Nasal cavity respiratory epithelium epithelial cell of viscerocranial mucosa (primary cell): Measurements from ENCODE around the gene MRE11. TPM values are rescaled to one million over a fixed set of nuclear protein-coding genes. Genes with fewer than 3 reads are reported as not detected.

Experiments used
- total RNA-seq: library from RNA; depleted of rRNA; stranded (reverse); fragments of >200 nt; gene quantifications from 2 replicates; pipeline ENCODE4 v1.2.3, GENCODE V29; 2014

MRE11 gene
- 8.9 and 18.5 TPM in 2 replicates for total RNA-seq

DNA sequence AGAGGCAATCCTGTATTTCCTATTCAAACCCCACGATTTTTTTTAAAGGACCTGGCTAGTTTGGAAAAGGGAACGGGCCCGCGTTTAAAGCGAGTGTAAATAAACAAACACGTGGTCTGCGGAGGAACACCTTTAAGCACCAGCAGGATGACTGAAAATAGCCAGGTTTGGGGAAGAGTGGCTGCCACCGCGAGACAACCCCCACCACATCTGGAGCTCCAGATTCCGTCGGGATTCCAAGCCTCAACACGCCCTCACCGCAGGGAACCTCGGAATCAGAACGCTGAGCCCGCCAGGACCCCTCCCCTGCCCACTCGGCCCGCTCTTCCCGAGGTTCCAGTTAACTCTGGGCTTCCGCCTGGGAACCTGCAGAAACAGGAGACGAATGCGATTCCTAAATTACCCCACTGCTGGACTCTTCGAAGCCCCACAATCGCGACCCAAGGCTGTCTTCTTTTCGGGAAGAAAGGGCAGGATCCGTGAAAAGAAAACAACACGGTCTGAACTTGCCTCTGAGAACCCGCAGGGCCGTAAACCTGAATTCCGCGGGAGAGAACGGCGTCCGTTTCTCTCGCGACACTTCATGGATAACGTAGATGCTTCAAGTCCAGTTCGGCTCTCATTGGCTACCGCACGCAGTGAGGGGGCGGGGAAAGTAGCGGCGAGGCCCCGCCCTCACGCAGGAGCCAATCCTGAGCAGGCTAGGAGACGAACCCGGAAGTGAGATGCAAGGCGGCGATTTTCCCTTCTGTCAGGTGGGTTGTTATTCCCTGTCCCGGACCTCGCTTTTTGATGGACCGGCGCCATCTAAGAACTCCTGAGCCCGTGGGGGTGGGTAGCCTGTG lies at the start of gene MRE11, which contains the start of gene ANKRD49:
Gene MRE11, minus strand, starts transcription at position 564 of the 845 bp plus-strand sequence. CDS start 1,043 bp downstream, outside the sequence.
Gene ANKRD49, plus strand, starts transcription at position 704 of the 845 bp plus-strand sequence. CDS start 2,710 bp downstream, outside the sequence.

GRCh38 chr11:94511932-94512781 lies 18.5 kb upstream of the MRE11 start, which contains the start of gene C11orf97:
TSS of gene C11orf97 (plus strand) at chr11:94512461. CDS start at chr11:94512529, 68 bp downstream.

DNA sequence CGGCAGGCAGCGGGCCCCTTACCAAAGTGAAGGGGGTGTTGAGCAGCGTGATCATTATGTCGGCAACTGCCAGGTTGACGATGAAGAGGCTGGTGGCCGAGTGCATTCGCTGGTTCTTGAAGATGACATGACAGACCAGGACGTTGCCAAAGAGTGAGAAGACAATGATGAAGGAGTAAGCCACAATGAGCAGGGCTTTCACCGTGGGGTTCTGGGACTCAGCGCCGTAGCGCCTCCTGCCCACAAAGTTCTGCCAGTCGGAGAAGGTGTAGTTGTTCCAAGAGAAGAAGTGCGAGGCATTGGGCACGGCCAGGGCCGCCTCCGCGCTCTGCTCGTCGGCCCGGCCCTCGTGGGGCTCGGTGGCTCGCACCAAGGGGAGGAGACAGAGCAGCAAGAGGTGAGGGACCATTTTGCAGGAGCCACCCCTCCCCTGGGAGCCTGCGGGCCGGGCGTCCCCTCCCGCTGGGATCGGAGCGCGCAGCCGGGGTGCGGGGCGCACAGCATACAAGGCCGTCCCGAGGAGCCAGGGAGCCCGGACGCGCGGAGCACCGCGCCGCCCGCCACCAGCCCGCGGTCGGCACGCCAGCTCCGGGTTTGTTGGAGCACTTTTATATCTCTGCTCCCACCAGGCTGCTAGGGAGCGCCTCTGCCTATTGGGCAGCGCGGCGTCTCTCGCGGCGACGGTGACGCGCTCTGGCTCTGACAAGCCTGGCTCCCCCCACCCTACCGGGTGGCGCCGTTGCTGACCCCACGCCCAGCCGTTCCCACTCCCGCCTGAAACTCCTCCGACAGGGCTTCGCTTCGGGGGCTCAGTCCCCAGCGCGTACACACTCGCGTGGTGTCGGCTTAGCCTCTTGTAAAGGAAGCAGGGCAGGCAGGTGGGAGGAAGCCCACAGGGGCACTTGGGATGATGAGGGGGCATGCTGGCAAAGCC lies 92.5 kb downstream of the MRE11 start, which contains the start of gene GPR83:
Gene GPR83, minus strand, starts transcription at position 581 of the 934 bp plus-strand sequence. Its CDS starts 172 bp downstream, at position 409.

Other genes starting within 250 kb of the MRE11 start
- not detected in 2 replicates for gene IZUMO1R, start 189.3 kb downstream of the MRE11 start, total RNA-seq
- under 0.01 and 0.07 TPM in 2 replicates for gene GPR83, start 92.4 kb downstream of the MRE11 start, total RNA-seq
- 20.5 and 22.9 TPM in 2 replicates for gene ANKRD49, start 140 bp upstream of the MRE11 start, total RNA-seq
- gene C11orf97, start 18.6 kb upstream of the MRE11 start, total RNA-seq: not detected in 2 replicates
- gene FUT4, start 50.1 kb upstream of the MRE11 start, total RNA-seq: 1.4 and 2.4 TPM in 2 replicates
- gene PIWIL4, start 73.5 kb upstream of the MRE11 start, total RNA-seq: 0.34 and 1.00 TPM in 2 replicates